GM20000 (cell line): ENCODE data around the gene STX16.

Experiments
- DNase-seq: peaks from one replicate; pipeline ENCODE4 v3.0.0; 2012; ENCODE audit warnings: low spot score
- TF ChIP-seq, protein P1 (sequence below): IDR thresholded peaks from 2 replicates; pipeline ENCODE4 v1.5.1; 2012; ENCODE audit warnings: mild to moderate bottlenecking, control low read depth; ENCODE audit errors: extremely low read depth, missing control alignments

Gene STX16

DNA sequence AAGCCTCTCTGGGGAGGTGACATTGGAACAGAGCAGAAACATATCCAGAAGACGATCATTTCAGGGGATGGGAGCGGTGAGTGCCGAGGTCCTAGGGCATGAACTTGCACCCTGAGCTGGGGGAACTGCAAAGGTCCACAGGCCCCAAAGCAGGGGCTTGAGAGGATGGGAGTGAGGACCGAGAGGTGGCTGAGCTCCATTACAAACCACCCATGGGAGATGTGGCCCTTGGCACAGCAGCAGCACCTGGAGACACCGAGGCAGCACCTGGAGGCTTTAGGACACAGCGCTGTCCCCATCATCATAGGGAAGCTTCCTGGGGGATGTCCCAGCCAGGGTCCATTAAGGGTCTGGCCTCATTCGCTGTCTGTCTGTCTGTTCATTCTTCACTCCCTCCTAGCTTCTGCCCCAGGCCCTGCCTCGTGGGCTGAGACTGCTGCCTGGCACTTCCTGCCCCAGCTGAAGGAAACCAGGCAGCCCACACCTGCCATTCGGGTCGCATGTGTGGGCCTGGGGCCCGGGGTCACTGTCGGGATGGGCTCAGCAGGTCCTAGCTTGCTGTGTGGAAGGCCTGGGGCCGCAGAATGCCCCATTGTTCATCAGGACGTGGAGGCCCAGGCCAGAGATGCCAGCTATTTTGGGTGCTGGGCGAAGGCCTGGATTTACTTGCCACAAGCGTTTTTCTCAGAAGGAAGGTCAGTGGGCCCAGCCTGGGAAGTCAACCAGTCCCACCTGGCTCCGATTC is 42.8 kb upstream of the STX16 start:
- TF ChIP-seq, protein P1, sequence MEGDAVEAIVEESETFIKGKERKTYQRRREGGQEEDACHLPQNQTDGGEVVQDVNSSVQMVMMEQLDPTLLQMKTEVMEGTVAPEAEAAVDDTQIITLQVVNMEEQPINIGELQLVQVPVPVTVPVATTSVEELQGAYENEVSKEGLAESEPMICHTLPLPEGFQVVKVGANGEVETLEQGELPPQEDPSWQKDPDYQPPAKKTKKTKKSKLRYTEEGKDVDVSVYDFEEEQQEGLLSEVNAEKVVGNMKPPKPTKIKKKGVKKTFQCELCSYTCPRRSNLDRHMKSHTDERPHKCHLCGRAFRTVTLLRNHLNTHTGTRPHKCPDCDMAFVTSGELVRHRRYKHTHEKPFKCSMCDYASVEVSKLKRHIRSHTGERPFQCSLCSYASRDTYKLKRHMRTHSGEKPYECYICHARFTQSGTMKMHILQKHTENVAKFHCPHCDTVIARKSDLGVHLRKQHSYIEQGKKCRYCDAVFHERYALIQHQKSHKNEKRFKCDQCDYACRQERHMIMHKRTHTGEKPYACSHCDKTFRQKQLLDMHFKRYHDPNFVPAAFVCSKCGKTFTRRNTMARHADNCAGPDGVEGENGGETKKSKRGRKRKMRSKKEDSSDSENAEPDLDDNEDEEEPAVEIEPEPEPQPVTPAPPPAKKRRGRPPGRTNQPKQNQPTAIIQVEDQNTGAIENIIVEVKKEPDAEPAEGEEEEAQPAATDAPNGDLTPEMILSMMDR = no peak
- DNase-seq = no peak

GRCh38 chr20:58609026-58609425 is 42.1 kb upstream of the STX16 start:
- TF ChIP-seq, protein P1 = no peak
- DNase-seq = no peak

GRCh38 chr20:58610071-58610800 is 40.8 kb upstream of the STX16 start:
- TF ChIP-seq, protein P1 = no peak
- no peak for DNase-seq

GRCh38 chr20:58610811-58611210 is 40.3 kb upstream of the STX16 start:
- TF ChIP-seq, protein P1 = no peak

DNA sequence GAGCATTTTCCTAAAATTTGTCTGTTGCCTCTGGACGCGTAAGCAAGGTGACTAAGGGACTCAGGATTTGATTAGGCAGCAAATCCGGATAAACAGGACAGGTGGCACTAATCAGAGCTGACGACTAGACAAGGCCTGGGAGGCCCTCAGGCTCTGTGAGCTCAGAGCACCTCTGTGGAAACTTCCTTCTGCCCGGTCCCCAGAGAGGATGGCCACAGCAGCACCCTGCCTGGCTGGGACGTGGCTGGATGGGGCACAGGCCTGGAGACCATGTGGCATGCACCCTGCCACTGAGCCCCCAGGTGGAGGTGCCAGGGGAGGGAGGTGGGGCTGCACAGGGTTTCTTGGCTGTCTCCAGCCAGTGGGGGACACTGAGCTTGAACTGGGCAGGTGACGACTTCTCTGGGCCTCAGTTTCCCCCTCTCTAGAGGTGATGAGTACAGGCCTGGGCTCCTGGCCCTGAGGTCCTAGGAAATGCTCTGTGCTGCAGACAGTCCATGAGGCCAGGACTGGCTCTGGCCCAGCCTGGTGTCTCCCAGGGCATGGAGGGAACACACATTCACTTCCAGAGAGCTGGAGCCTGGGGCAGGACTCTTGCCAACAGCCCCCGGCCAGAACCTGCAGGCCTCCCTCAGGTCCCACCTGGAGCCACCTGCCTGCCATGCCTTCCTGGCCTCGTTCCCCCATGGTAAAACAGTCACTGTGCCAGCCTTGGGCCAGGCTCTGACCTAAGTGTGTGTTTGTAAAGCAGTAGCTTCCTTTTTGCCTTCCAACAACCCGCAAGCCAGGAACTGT is 39.6 kb upstream of the STX16 start:
- DNase-seq = no peak
- TF ChIP-seq, protein P1 = no peak

More at GRCh38 chr20:58610811-58611210, 40.3 kb upstream of the STX16 start:
- no peak for DNase-seq

GRCh38 chr20:58612121-58612691 is 38.9 kb upstream of the STX16 start:
- TF ChIP-seq, protein P1 = no peak
- no peak for DNase-seq
